ENCODE results near the gene RAB3IL1. TPM values are rescaled to one million over a fixed set of nuclear protein-coding genes. Genes with fewer than 3 reads are reported as not detected.

The RAB3IL1 gene
- total RNA-seq, 4 donors from 2014 or later, result 2.6 to 8.9 (median 5.4) TPM

DNA sequence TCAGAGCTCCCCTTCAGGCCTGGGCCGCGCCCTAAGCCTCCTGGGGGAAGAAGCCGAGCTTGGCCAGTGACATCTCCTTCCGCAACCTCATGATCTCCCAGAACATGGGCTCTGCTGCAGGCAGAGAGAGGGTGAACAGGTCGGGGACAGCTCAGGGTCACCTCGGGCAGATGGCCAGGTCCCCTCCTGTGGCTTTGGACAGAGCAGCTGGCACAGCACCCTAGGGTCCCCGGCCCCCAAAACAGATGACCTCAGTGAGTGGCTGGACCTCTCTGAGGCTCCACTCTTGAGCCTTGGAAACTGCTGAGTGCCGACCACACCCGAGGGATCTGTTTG is 19.2 kb downstream of the RAB3IL1 start:
- Histone ChIP-seq H3K36me3 (peaks cover 29% of the 10 kb centered on the region), H3K27me3 (no peaks in the 10 kb centered on the region), H3K27ac (no peak overlapping the region), H3K9me3 (no peaks in the 10 kb centered on the region), H3K4me3 (no peak overlapping the region), H3K4me1 (peaks cover 7% of the 10 kb centered on the region)
- no peak for DNase-seq (ENCODE audit: low spot score in 2 of 2)
- TF ChIP-seq POLR2AphosphoS5 (IDR thresholded peaks at IDR 0.05), result no peak
- TF ChIP-seq EP300 (IDR thresholded peaks at IDR 0.05), result no peak
- TF ChIP-seq POLR2A (IDR thresholded peaks at IDR 0.05), result no peak
- TF ChIP-seq, protein P1, sequence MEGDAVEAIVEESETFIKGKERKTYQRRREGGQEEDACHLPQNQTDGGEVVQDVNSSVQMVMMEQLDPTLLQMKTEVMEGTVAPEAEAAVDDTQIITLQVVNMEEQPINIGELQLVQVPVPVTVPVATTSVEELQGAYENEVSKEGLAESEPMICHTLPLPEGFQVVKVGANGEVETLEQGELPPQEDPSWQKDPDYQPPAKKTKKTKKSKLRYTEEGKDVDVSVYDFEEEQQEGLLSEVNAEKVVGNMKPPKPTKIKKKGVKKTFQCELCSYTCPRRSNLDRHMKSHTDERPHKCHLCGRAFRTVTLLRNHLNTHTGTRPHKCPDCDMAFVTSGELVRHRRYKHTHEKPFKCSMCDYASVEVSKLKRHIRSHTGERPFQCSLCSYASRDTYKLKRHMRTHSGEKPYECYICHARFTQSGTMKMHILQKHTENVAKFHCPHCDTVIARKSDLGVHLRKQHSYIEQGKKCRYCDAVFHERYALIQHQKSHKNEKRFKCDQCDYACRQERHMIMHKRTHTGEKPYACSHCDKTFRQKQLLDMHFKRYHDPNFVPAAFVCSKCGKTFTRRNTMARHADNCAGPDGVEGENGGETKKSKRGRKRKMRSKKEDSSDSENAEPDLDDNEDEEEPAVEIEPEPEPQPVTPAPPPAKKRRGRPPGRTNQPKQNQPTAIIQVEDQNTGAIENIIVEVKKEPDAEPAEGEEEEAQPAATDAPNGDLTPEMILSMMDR (IDR thresholded peaks at IDR 0.05), result no peak
- WGBS, result 46% methylated on average over 3 of the region's 9 CpGs

DNA sequence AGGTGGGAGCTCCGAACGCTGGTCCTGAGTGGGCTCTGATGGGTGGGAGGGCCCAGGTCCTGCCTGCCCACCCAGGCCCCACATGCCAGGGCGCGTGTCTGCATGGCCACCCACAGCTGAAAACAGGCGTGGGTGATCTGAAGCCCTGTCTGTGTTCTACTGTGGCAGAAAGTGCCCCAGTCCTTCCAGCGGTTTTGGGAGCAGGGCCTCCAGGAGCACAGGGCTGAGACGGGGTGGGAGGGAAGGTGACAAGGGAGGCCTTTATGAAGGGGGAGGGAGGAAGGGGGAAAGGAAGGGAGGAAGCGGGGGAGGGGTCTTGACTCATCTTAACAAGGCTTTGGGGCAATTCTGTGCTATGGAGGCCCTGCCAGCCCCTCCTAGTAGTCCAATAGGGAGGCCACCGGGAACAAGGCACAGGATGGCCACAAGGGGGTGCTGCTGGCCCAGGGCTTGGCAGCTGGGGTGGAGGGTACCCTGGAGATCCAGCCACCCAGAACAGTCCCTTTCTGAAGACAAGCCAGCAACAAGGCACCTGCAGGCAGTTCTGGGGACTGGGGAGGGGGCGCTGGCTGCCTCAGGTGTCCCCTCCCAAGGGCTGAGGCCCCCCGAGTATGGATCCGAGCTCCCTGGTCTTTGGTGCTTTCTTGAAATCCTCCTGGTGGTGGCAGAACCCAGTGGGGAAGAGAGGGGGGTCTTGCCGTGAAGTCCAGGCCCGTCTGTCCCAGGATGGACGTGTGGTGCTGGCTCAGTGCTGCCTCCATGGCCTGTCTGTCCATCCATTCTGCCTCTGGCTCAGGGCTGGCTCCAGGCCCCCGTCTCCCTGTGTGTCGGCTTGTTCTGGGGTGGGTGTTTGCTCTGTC is 19.7 kb downstream of the RAB3IL1 start:
- H3K9me3 ChIP-seq, result no peaks in the 10 kb centered on the region
- TF ChIP-seq POLR2AphosphoS5 (IDR thresholded peaks at IDR 0.05), result no peak
- TF ChIP-seq EP300 (IDR thresholded peaks at IDR 0.05), result no peak
- TF ChIP-seq, protein P1 (IDR thresholded peaks at IDR 0.05), result peak; percentile 61 to 86
- no peak for TF ChIP-seq POLR2A (IDR thresholded peaks at IDR 0.05)
- 69% methylated on average over 12 of the region's 17 CpGs for WGBS
- H3K4me3 ChIP-seq, result no peak overlapping the region
- peak in 1 of 2 donors; percentile 86 for DNase-seq (ENCODE audit: low spot score in 2 of 2)
- no peak overlapping the region for H3K27ac ChIP-seq
- H3K4me1 ChIP-seq, result peaks cover 7% of the 10 kb centered on the region
- H3K27me3 ChIP-seq, result no peaks in the 10 kb centered on the region
- peaks cover 29% of the 10 kb centered on the region for H3K36me3 ChIP-seq

DNA sequence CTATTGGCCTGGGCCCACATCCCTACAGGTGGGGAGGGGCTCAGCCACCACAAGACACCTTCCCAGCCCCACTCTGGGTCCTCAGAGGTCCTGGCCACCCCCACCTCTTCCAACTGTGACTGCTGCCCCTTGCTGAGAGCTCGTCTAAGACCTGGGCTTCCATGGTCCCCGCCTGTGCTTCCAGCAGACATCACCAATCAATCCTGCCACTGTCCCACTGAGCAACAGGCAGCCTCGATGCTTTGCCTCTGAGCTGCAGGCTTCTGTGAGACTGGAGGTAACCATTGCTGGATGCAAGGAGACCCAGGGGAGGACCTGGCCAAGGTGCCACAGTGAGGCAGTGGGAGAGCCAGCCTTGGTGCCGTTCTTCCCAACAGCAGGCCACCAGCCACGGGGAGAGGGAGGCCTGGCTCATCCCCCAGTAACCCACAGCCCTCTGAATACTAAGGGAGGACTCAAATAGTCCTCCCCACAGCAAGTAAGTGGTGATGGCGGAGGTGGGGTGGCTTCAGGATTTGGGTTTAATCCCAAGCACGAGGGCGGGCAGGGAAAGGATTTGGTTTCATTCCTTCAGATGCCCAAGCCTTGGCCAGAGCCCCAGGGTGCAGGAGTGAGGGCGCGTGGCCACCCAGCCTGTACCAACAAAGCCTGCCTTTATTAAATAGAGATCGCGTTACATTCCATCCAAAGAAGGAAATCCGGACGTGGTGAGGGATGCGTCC is 20.5 kb downstream of the RAB3IL1 start:
- H3K27ac ChIP-seq, result no peak overlapping the region
- no peak overlapping the region for H3K4me3 ChIP-seq
- H3K36me3 ChIP-seq, result peaks cover 22% of the 10 kb centered on the region
- no peaks in the 10 kb centered on the region for H3K9me3 ChIP-seq
- no peaks in the 10 kb centered on the region for H3K27me3 ChIP-seq
- peaks cover 9% of the 10 kb centered on the region for H3K4me1 ChIP-seq
- no peak for DNase-seq (ENCODE audit: low spot score in 2 of 2)
- TF ChIP-seq, protein P1 (IDR thresholded peaks at IDR 0.05), result no peak
- TF ChIP-seq EP300 (IDR thresholded peaks at IDR 0.05) (no peak), POLR2A (IDR thresholded peaks at IDR 0.05) (no peak), POLR2AphosphoS5 (IDR thresholded peaks at IDR 0.05) (no peak)
- WGBS, result 80% methylated on average over 10 of the region's 15 CpGs

DNA sequence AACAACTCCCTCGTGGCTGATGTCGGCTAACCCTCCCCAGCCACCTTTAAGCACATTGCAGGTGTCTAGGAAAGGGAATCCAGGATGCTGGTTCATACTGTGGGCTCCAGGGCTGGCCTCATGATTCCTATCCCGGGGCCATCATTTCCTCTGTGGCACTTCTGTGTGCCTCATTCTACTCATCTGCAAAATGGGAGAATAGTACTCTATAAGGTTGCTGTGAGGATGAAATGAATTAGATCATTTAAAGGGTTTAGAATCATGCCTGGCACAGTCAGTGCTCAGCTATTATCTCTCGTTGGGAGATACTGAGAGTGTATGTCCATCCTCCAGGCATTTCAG is 21.7 kb downstream of the RAB3IL1 start:
- Histone ChIP-seq H3K27ac (no peak overlapping the region), H3K4me1 (peaks cover 17% of the 10 kb centered on the region), H3K9me3 (no peaks in the 10 kb centered on the region), H3K36me3 (peaks cover 12% of the 10 kb centered on the region), H3K27me3 (no peaks in the 10 kb centered on the region), H3K4me3 (no peak overlapping the region)
- WGBS, result 86% methylated on average over 4 of the region's 4 CpGs
- TF ChIP-seq POLR2A (IDR thresholded peaks at IDR 0.05) (no peak), POLR2AphosphoS5 (IDR thresholded peaks at IDR 0.05) (no peak), EP300 (IDR thresholded peaks at IDR 0.05) (no peak)
- TF ChIP-seq, protein P1 (IDR thresholded peaks at IDR 0.05), result no peak
- no peak for DNase-seq (ENCODE audit: low spot score in 2 of 2)

DNA sequence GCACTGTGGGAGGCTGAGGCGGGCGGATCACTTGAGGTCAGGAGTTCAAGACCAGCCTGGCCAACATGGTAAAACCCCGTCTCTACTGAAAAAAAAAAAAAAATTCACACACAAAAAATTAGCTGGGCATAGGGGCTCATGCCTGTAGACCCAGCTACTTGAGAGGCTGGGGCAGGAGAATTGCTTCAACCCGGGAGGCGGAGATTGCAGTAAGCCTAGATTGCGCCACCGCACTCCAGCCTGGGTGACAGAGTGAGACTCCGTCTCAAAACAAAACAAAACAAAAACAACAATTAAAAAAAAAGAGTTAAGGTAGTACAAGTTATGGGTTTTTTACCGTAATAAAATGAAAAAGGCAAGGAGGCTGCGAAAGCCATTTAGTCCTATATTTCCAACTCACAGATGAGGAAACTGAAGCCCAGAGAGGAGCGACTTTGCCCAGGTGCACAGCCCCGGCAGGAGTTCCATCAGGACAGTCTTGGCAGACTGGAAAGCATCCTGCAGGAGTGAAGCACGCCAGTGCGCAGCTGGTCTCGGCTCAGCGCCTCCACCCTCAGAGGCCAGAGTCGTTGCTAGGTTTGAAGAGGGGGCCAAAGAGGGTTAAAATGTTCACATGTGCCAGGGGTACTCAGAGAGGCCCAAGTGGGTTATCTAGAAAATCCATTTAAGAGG is 22.2 kb downstream of the RAB3IL1 start:
- Histone ChIP-seq H3K27me3 (no peaks in the 10 kb centered on the region), H3K36me3 (peaks cover 9% of the 10 kb centered on the region), H3K9me3 (no peaks in the 10 kb centered on the region), H3K27ac (no peak overlapping the region), H3K4me3 (no peak overlapping the region), H3K4me1 (peaks cover 22% of the 10 kb centered on the region)
- TF ChIP-seq POLR2AphosphoS5 (IDR thresholded peaks at IDR 0.05) (no peak), EP300 (IDR thresholded peaks at IDR 0.05) (no peak), POLR2A (IDR thresholded peaks at IDR 0.05) (no peak)
- TF ChIP-seq, protein P1 (IDR thresholded peaks at IDR 0.05), result no peak
- WGBS, result 78% methylated on average over 17 of the region's 17 CpGs
- no peak for DNase-seq (ENCODE audit: low spot score in 2 of 2)
